H1 (cell line): Measurements from ENCODE around the gene CLDN8. TPM values are rescaled to one million over a fixed set of nuclear protein-coding genes. Genes with fewer than 3 reads are reported as not detected.

Experiments used
- CTCF ChIA-PET: fragments of 300-600 bp; sonication (Branson Sonifier 250); formaldehyde crosslinking; loops from one replicate; lab custom pipeline; 2021; ENCODE audit not compliant: partially characterized antibody; lab: Charles Lee
- POLR2A ChIA-PET: fragments of 300-600 bp; sonication (Branson Sonifier 250); formaldehyde crosslinking; loops from one replicate; lab custom pipeline; 2021; ENCODE audit warnings: inconsistent platforms; ENCODE audit not compliant: partially characterized antibody; lab: Charles Lee
- DNase-seq, 2 experiments: peaks; one replicate each; pipeline versions ENCODE4 v3.0.0 to v3.0.0-alpha.2; 2010 to 2022; ENCODE audit warnings: low spot score in 2 of 2, low read depth in 1 of 2, mixed read lengths in 1 of 2
- FAIRE-seq: peaks from 2 replicates; lab custom pipeline; 2011; peaks lifted over from hg19 to GRCh38; lab: Jason Lieb, UNC
- H2AFZ ChIP-seq: 2 replicates; pipeline ENCODE4 v1.8.1; 2012; ENCODE audit warnings: low read length, inconsistent platforms
- H2AK5ac ChIP-seq: 2 replicates; pipeline ENCODE4 v1.6.1; 2013; ENCODE audit warnings: low read depth, low read length
- H2BK120ac ChIP-seq: replicated peaks from 2 replicates; pipeline ENCODE3; 2013; ENCODE audit warnings: low read depth, low read length, inconsistent platforms
- H2BK12ac ChIP-seq: 2 replicates; pipeline ENCODE4 v1.6.1; 2013; ENCODE audit warnings: low read depth, low read length
- H2BK15ac ChIP-seq: 2 replicates; pipeline ENCODE4 v1.6.1; 2013; ENCODE audit warnings: low read length
- H2BK20ac ChIP-seq: 2 replicates; pipeline ENCODE4 v1.6.1; 2013; ENCODE audit warnings: low read length
- H2BK5ac ChIP-seq: 2 replicates; pipeline ENCODE4 v1.6.1; 2013; ENCODE audit warnings: low read depth, low read length
- H3K14ac ChIP-seq: 2 replicates; pipeline ENCODE4 v1.6.1; 2013; ENCODE audit warnings: inconsistent platforms; ENCODE audit not compliant: insufficient read length
- H3K18ac ChIP-seq: 2 replicates; pipeline ENCODE4 v1.6.1; 2013; ENCODE audit warnings: low read length; ENCODE audit errors: extremely low read depth
- H3K23ac ChIP-seq: 2 replicates; pipeline ENCODE4 v1.6.1; 2013; ENCODE audit warnings: inconsistent platforms; ENCODE audit not compliant: insufficient read length
- H3K23me2 ChIP-seq: 2 replicates; pipeline ENCODE4 v1.6.1; 2013; ENCODE audit warnings: low read depth, low read length
- H3K27ac ChIP-seq: 2 replicates; pipeline ENCODE4 v1.6.1; 2011; ENCODE audit warnings: low read depth, low read length, inconsistent platforms
- H3K27me3 ChIP-seq, 4 experiments: replicated peaks in 1 of 4; 1 replicate in 1 of 4; 2 replicates in 3 of 4; pipeline versions ENCODE4 v1.6.1 to v1.8.1; 2011 to 2013; ENCODE audit warnings: low read length in 3 of 4, mild to moderate bottlenecking in 3 of 4, inconsistent platforms in 2 of 4, mixed read lengths in 2 of 4, moderate library complexity in 1 of 4; ENCODE audit not compliant: control insufficient read depth in 3 of 4, insufficient read depth in 3 of 4; ENCODE audit errors: extremely low read depth in 1 of 4
- H3K36me3 ChIP-seq, 4 experiments: 2 replicates each; pipeline versions ENCODE4 v1.6.1 to v1.8.1; 2011 to 2013; ENCODE audit warnings: mild to moderate bottlenecking in 4 of 4, low read length in 3 of 4, moderate library complexity in 2 of 4, control low read depth in 1 of 4, inconsistent platforms in 1 of 4; ENCODE audit not compliant: insufficient read depth in 4 of 4, control insufficient read depth in 2 of 4
- H3K4ac ChIP-seq: replicated peaks from 2 replicates; pipeline ENCODE3; 2013; ENCODE audit warnings: low read length, low read depth, mixed read lengths, inconsistent platforms; ENCODE audit not compliant: insufficient read length
- H3K4me1 ChIP-seq, 4 experiments: replicated peaks in 1 of 4; 1 replicate in 1 of 4; 2 replicates in 3 of 4; pipeline versions ENCODE4 v1.6.1 to v1.8.1; 2011 to 2013; ENCODE audit warnings: low read length in 3 of 4, inconsistent platforms in 2 of 4, mixed read lengths in 1 of 4; ENCODE audit not compliant: insufficient read depth in 4 of 4, control insufficient read depth in 3 of 4
- H3K4me2 ChIP-seq, 2 experiments: 2 replicates each; pipeline versions ENCODE4 v1.6.1 to v1.8.1; 2011 to 2013; ENCODE audit warnings: low read depth in 2 of 2, low read length in 2 of 2, control low read depth in 1 of 2, inconsistent platforms in 1 of 2, mild to moderate bottlenecking in 1 of 2; ENCODE audit not compliant: insufficient read depth in 1 of 2
- H3K4me3 ChIP-seq, 4 experiments: fragments of 200-600, 300-600 bp in 1 of 4; sonication (generic), shearing (Covaris generic), sonication (Bioruptor Twin) in 1 of 4; 2 replicates each; pipeline versions ENCODE4 v1.5.1 to v1.8.1; 2011 to 2016; ENCODE audit warnings: low read length in 4 of 4, low read depth in 3 of 4, control low read depth in 2 of 4, inconsistent platforms in 2 of 4, mild to moderate bottlenecking in 2 of 4, mixed read lengths in 1 of 4, moderate library complexity in 1 of 4; ENCODE audit not compliant: insufficient read depth in 2 of 4; ENCODE audit errors: extremely low read depth in 1 of 4
- H3K56ac ChIP-seq: replicated peaks from 2 replicates; pipeline ENCODE3; 2013; ENCODE audit warnings: low read depth, mild to moderate bottlenecking, mixed read lengths, low read length, inconsistent platforms; ENCODE audit not compliant: insufficient read length
- H3K79me1 ChIP-seq: 2 replicates; pipeline ENCODE4 v1.6.1; 2013; ENCODE audit warnings: low read depth, low read length, control low read depth
- H3K79me2 ChIP-seq, 2 experiments: 2 replicates each; pipeline versions ENCODE4 v1.6.1 to v1.8.1; 2012 to 2013; ENCODE audit warnings: low read length in 2 of 2, mild to moderate bottlenecking in 2 of 2, inconsistent platforms in 1 of 2; ENCODE audit not compliant: insufficient read depth in 2 of 2, control insufficient read depth in 1 of 2
- H3K9ac ChIP-seq, 4 experiments: replicated peaks in 1 of 4; 1 replicate in 1 of 4; 2 replicates in 3 of 4; pipeline versions ENCODE4 v1.6.1 to v1.8.1; 2011 to 2013; ENCODE audit warnings: low read depth in 3 of 4, low read length in 3 of 4, control low read depth in 2 of 4, mild to moderate bottlenecking in 2 of 4, moderate library complexity in 2 of 4, inconsistent platforms in 1 of 4; ENCODE audit errors: extremely low read depth in 1 of 4
- H3K9me3 ChIP-seq, 2 experiments: 2 replicates each; pipeline versions ENCODE4 v1.6.1 to v1.8.1; 2012 to 2013; ENCODE audit warnings: mild to moderate bottlenecking in 2 of 2, moderate library complexity in 2 of 2, control low read depth in 1 of 2, inconsistent platforms in 1 of 2, low read depth in 1 of 2, low read length in 1 of 2, mixed read lengths in 1 of 2; ENCODE audit not compliant: insufficient read depth in 2 of 2
- H4K20me1 ChIP-seq, 2 experiments: replicated peaks in 1 of 2; 2 replicates each; pipeline versions ENCODE3 to v1.8.1; 2011 to 2013; ENCODE audit warnings: inconsistent platforms in 2 of 2, low read length in 2 of 2, mild to moderate bottlenecking in 1 of 2; ENCODE audit not compliant: insufficient read depth in 2 of 2, control insufficient read depth in 1 of 2
- H4K5ac ChIP-seq: 2 replicates; pipeline ENCODE4 v1.6.1; 2013; ENCODE audit warnings: low read length, low read depth, mixed read lengths, inconsistent platforms; ENCODE audit not compliant: insufficient read length
- H4K8ac ChIP-seq: 2 replicates; pipeline ENCODE4 v1.8.0; 2013; ENCODE audit warnings: mild to moderate bottlenecking, moderate library complexity, low read length, inconsistent platforms; ENCODE audit not compliant: insufficient read depth; ENCODE audit errors: extremely low read depth
- H4K91ac ChIP-seq: replicated peaks from 2 replicates; pipeline ENCODE3; 2013; ENCODE audit warnings: low read length, mixed read lengths, inconsistent platforms; ENCODE audit not compliant: insufficient read length
- BACH1 ChIP-seq: IDR thresholded peaks from 2 replicates; pipeline ENCODE4 v1.6.1; 2012; ENCODE audit warnings: low read length, improper control_type of control experiment
- CREB1 ChIP-seq: IDR thresholded peaks from 2 replicates; pipeline ENCODE4 v1.6.1; 2012; ENCODE audit warnings: inconsistent platforms
- CTBP2 ChIP-seq: IDR thresholded peaks from 2 replicates; pipeline ENCODE4 v1.7.0; 2011; ENCODE audit warnings: borderline replicate concordance, mild to moderate bottlenecking, moderate library complexity, mixed read lengths, low read length; ENCODE audit not compliant: insufficient read depth, insufficient read length
- HDAC2 ChIP-seq, 2 experiments: fragments of 300-600 bp in 1 of 2; sonication (generic) in 1 of 2; IDR thresholded peaks; 2 replicates each; pipeline ENCODE4 v1.6.1; 2011 to 2012; ENCODE audit warnings: low read depth in 2 of 2, low read length in 2 of 2, mild to moderate bottlenecking in 2 of 2, moderate library complexity in 2 of 2, borderline replicate concordance in 1 of 2, inconsistent platforms in 1 of 2
- MAFK ChIP-seq: IDR thresholded peaks from 2 replicates; pipeline ENCODE4 v1.6.1; 2012; ENCODE audit warnings: low read depth, mild to moderate bottlenecking, improper control_type of control experiment, low read length
- POLR2AphosphoS5 ChIP-seq: IDR thresholded peaks from 2 replicates; pipeline ENCODE4 v1.6.1; 2011; ENCODE audit warnings: low read depth, low read length
- SP1 ChIP-seq: IDR thresholded peaks from 2 replicates; pipeline ENCODE4 v1.6.1; 2011; ENCODE audit warnings: low read depth, low read length
- SP4 ChIP-seq: IDR thresholded peaks from 2 replicates; pipeline ENCODE4 v1.6.1; 2012; ENCODE audit warnings: low read length, inconsistent platforms
- ZNF274 ChIP-seq: IDR thresholded peaks from 2 replicates; pipeline ENCODE4 v1.7.0; 2012; ENCODE audit warnings: low read length, borderline replicate concordance; ENCODE audit errors: extremely low read depth
- WGBS, 2 experiments: shearing (Covaris generic) in 1 of 2; methylation state at CpG; one replicate each; pipeline versions ENCODE4 v1.1.6 to v1.1.7; 2013 to 2015; ENCODE audit warnings: low lambda C conversion rate in 2 of 2, mixed read lengths in 2 of 2, inconsistent platforms in 1 of 2, low coverage in 1 of 2, missing lambda C conversion rate in 1 of 2; ENCODE audit not compliant: insufficient replicate concordance in 2 of 2, insufficient coverage in 1 of 2, insufficient read length in 1 of 2; ENCODE audit errors: extremely low coverage in 1 of 2, missing lambda C conversion rate in 1 of 2; 5-methylcytosine and 5-hydroxymethylcytosine counted together
- polyA plus RNA-seq, 7 experiments: library from polyadenylated mRNA; depleted of rRNA in 3 of 7; stranded (reverse) in 5 of 7; unstranded in 2 of 7; fragments of >200 nt in 5 of 7; fragments of 200-250 nt in 2 of 7; gene quantifications; 1 replicate in 5 of 7; 2 replicates in 1 of 7; 4 replicates in 1 of 7; pipeline versions ENCODE4 v1.2.1 to v1.2.3, GENCODE V29; 2011 to 2013; ENCODE audit warnings: missing spikeins in 2 of 7, mixed read lengths in 2 of 7
- total RNA-seq: library from RNA; stranded (reverse); fragmentation: NEBNext Ultra II Directional; extraction: Animal tissue kit (Norgen Biotek cat#: 25700); gene quantifications from 2 replicates; pipeline ENCODE4 v1.2.1, GENCODE V29; 2021

Gene CLDN8
- total and polyA plus RNA-seq, 2 of the 8 experiments (the other 6 are each of a cell fraction or from before 2014, with no cell fraction given): not detected

DNA sequence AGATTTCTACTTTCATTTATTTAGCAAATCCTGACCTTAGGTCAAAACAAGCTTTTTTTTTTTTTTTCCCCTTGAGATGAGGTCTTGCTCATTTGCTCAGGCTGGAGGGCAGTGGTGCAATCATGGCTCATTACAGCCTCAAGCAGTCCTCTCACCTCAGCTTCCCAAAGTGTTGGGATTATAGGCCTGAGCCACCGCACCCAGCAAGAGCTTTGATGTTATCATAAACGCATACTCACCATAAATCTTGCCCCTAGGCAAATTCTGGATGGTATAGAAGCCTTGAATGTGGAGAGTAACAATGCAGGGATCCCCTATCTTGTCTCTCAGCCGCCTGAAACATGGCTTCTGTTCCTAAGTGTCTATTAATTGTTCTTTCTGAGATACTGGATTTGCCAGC lies 24.8 kb upstream of the CLDN8 start:
- CTCF ChIA-PET: interaction anchor here (1.1 kb wide), 1 partner anchor 12 kb away, joined by 3 read pairs; no protein-coding TSS in a partner anchor
- FAIRE-seq: no peak
- H3K9ac ChIP-seq: no peak overlapping the region

More for the DNA sequence above, 24.8 kb upstream of the CLDN8 start:
- Histone ChIP-seq H3K4me2 (no peak overlapping the region), H3K4me1 (no peaks in the 10 kb centered on the region), H3K9me3 (no peaks in the 10 kb centered on the region), H3K18ac (no peak overlapping the region), H3K27ac (no peak overlapping the region), H2BK15ac (no peak overlapping the region), H4K5ac (no peak overlapping the region), H3K23me2 (no peaks in the 10 kb centered on the region), H2BK20ac (no peak overlapping the region), H3K23ac (no peak overlapping the region), H2BK120ac (no peak overlapping the region), H4K8ac (no peak overlapping the region), H3K56ac (no peak overlapping the region), H3K27me3 (no peaks in the 10 kb centered on the region), H2BK5ac (no peak overlapping the region), H3K4ac (no peak overlapping the region), H3K79me2 (no peaks in the 10 kb centered on the region), H3K14ac (no peak overlapping the region), H2BK12ac (no peak overlapping the region), H3K79me1 (no peaks in the 10 kb centered on the region), H2AK5ac (no peak overlapping the region), H3K4me3 (no peak overlapping the region), H2AFZ (peak overlapping the region; percentile 78; the same call in 1 of the 2 replicates), H4K91ac (no peak overlapping the region), H4K20me1 (no peaks in the 10 kb centered on the region), H3K36me3 (no peaks in the 10 kb centered on the region)
- TF ChIP-seq SP1 (no peak), POLR2AphosphoS5 (no peak), SP4 (no peak), ZNF274 (no peak), BACH1 (no peak), CTBP2 (no peak), MAFK (no peak), CREB1 (no peak), HDAC2 (IDR thresholded peaks at IDR 0.05; ENCODE audit: borderline replicate concordance in 1 of 2, low read depth in 2 of 2, low read length in 2 of 2) (no peak)
- POLR2A ChIA-PET: no interaction called here
- 96% methylated on average over 3 of the region's 3 CpGs; no CpG with 5 or more reads in 1 of the 2 experiments for WGBS, 2 experiments
- no peak for DNase-seq
